B cell (primary cell): Measurements from ENCODE around the gene PIK3AP1. TPM values are rescaled to one million over a fixed set of nuclear protein-coding genes. Genes with fewer than 3 reads are reported as not detected.

Experiments
- ATAC-seq: fragments of 200-7000 bp; cut with Tn5 transposase; one replicate; pipeline ENCODE4 v1.10.0; 2021; ENCODE audit warnings: low read depth, mild to moderate bottlenecking, moderate number of reproducible peaks, moderate library complexity
- CTCF ChIA-PET: fragments of 350-600 bp; sonication (Branson Sonifier 250); formaldehyde crosslinking; loops from one replicate; lab custom pipeline; 2021; ENCODE audit warnings: antibody characterized with exemption, inconsistent platforms; lab: Charles Lee
- POLR2A ChIA-PET: fragments of 350-600 bp; sonication (Branson Sonifier 250); formaldehyde crosslinking; loops from one replicate; lab custom pipeline; 2021; ENCODE audit warnings: antibody characterized with exemption; lab: Charles Lee
- DNase-seq: peaks from one replicate; pipeline ENCODE4 v3.0.0; 2013
- H2AFZ ChIP-seq: 2 replicates; pipeline ENCODE4 v1.6.1; 2012; ENCODE audit warnings: mild to moderate bottlenecking, low read depth, low read length; ENCODE audit not compliant: insufficient read depth, poor library complexity, severe bottlenecking
- H3K27ac ChIP-seq, 2 donors: 1 replicate in 1 of 2; 2 replicates in 1 of 2; pipeline ENCODE4 v1.5.1; 2012 to 2013; ENCODE audit warnings: low read length in 2 of 2, mild to moderate bottlenecking in 2 of 2, moderate library complexity in 1 of 2
- H3K27me3 ChIP-seq, 4 experiments: fragments of 200-600 bp in 1 of 4; sonication (generic) in 1 of 4; replicated peaks in 1 of 4; 1 replicate in 2 of 4; 2 replicates in 2 of 4; pipeline versions ENCODE4 v1.6.1 to v1.7.0; 2013 to 2016; ENCODE audit warnings: low read length in 3 of 4, mild to moderate bottlenecking in 2 of 4, mixed read lengths in 1 of 4, moderate library complexity in 1 of 4; ENCODE audit not compliant: insufficient read depth in 4 of 4, control insufficient read depth in 3 of 4; ENCODE audit errors: control extremely low read depth in 1 of 4
- H3K36me3 ChIP-seq, 2 experiments: replicated peaks in 1 of 2; 1 replicate in 1 of 2; 2 replicates in 1 of 2; pipeline versions ENCODE4 v1.6.1 to v1.7.1; 2013; ENCODE audit warnings: low read length in 1 of 2; ENCODE audit not compliant: insufficient read depth in 2 of 2, control insufficient read depth in 1 of 2; ENCODE audit errors: control extremely low read depth in 1 of 2, extremely low read depth in 1 of 2
- H3K4me1 ChIP-seq, 2 donors: fragments of 200-600 bp in 1 of 2; sonication (generic) in 1 of 2; 1 replicate in 1 of 2; 2 replicates in 1 of 2; pipeline versions ENCODE4 v1.5.1 to v1.6.1; 2013 to 2017; ENCODE audit warnings: low read length in 2 of 2; ENCODE audit not compliant: control insufficient read depth in 2 of 2, insufficient read depth in 2 of 2
- H3K4me2 ChIP-seq: replicated peaks from 2 replicates; pipeline ENCODE3; 2012; ENCODE audit warnings: mild to moderate bottlenecking, low read depth, low read length; ENCODE audit not compliant: poor library complexity, severe bottlenecking
- H3K4me3 ChIP-seq, 5 experiments: fragments of 200-600 bp in 1 of 5; sonication (generic) in 1 of 5; 1 replicate in 3 of 5; 2 replicates in 2 of 5; pipeline versions ENCODE4 v1.5.1 to v1.7.0; 2011 to 2016; ENCODE audit warnings: low read length in 4 of 5, mild to moderate bottlenecking in 4 of 5, low read depth in 2 of 5, control low read depth in 1 of 5, moderate library complexity in 1 of 5; ENCODE audit not compliant: insufficient read depth in 1 of 5; ENCODE audit errors: control extremely low read depth in 1 of 5, extremely low read depth in 1 of 5
- H3K79me2 ChIP-seq: fragments of 200-600 bp; sonication (generic); one replicate; pipeline ENCODE4 v1.6.0; 2016; ENCODE audit warnings: low read length; ENCODE audit not compliant: control insufficient read depth, insufficient read depth
- H3K9ac ChIP-seq: fragments of 200-600 bp; sonication (generic); 2 replicates; pipeline ENCODE4 v1.6.1; 2017; ENCODE audit warnings: mild to moderate bottlenecking, low read length, moderate library complexity
- H3K9me3 ChIP-seq, 3 donors: one replicate each; pipeline versions ENCODE4 v1.6.1 to v1.7.1; 2013; ENCODE audit warnings: low read length in 2 of 3; ENCODE audit not compliant: control insufficient read depth in 2 of 3, insufficient read depth in 1 of 3; ENCODE audit errors: control extremely low read depth in 1 of 3
- H4K20me1 ChIP-seq: 2 replicates; pipeline ENCODE4 v1.6.0; 2012; ENCODE audit warnings: mild to moderate bottlenecking, low read length; ENCODE audit not compliant: insufficient read depth, control insufficient read depth, poor library complexity, severe bottlenecking
- H3K27ac Mint-ChIP-seq: one replicate; pipeline ENCODE4 v1.8.0; 2021; ENCODE audit warnings: mixed read lengths
- H3K27me3 Mint-ChIP-seq: one replicate; pipeline ENCODE4 v1.8.0; 2021; ENCODE audit warnings: mixed read lengths
- H3K4me1 Mint-ChIP-seq: one replicate; pipeline ENCODE4 v1.8.0; 2021; ENCODE audit warnings: mixed read lengths
- H3K4me3 Mint-ChIP-seq: one replicate; pipeline ENCODE4 v1.8.0; 2021; ENCODE audit warnings: mixed read lengths
- H3K9me3 Mint-ChIP-seq: one replicate; pipeline ENCODE4 v1.8.0; 2022; ENCODE audit warnings: mixed read lengths; ENCODE audit not compliant: insufficient read depth
- EZH2 ChIP-seq: IDR thresholded peaks from 2 replicates; pipeline ENCODE4 v1.6.1; 2012; ENCODE audit warnings: borderline replicate concordance, low read depth, mild to moderate bottlenecking, moderate library complexity, low read length; ENCODE audit not compliant: insufficient read depth, poor library complexity, severe bottlenecking
- WGBS: methylation state at CpG from one replicate; pipeline ENCODE4 v1.1.5; 2013; ENCODE audit warnings: missing lambda C conversion rate; ENCODE audit not compliant: insufficient coverage; 5-methylcytosine and 5-hydroxymethylcytosine counted together
- intact Hi-C: fragments of 100-400 bp; cut with micrococcal nuclease; formaldehyde crosslinking; loops from one replicate; pipeline ENCODE4 v1.10.0; 2022
- polyA plus RNA-seq: library from polyadenylated mRNA; depleted of rRNA; stranded (reverse); fragments of >200 nt; gene quantifications from 2 replicates; pipeline ENCODE4 v1.2.3, GENCODE V29; 2012
- total RNA-seq, 2 donors: library from RNA; stranded (reverse); fragments of 120-200 nt in 1 of 2; gene quantifications; 1 replicate in 1 of 2; 2 replicates in 1 of 2; pipeline versions ENCODE4 v1.2.3 to v1.2.4, GENCODE V29; 2013 to 2022
- TF ChIP-seq, protein P1 (sequence below): fragments of 200-600 bp; IDR thresholded peaks from one replicate; pipeline ENCODE4 v1.8.0; 2022; ENCODE audit warnings: antibody characterized with exemption, mild to moderate bottlenecking

Gene PIK3AP1
- total and polyA plus RNA-seq, 2 donors (not counting 1 experiment from before 2014, with no cell fraction given), result 125 to 130 TPM

DNA sequence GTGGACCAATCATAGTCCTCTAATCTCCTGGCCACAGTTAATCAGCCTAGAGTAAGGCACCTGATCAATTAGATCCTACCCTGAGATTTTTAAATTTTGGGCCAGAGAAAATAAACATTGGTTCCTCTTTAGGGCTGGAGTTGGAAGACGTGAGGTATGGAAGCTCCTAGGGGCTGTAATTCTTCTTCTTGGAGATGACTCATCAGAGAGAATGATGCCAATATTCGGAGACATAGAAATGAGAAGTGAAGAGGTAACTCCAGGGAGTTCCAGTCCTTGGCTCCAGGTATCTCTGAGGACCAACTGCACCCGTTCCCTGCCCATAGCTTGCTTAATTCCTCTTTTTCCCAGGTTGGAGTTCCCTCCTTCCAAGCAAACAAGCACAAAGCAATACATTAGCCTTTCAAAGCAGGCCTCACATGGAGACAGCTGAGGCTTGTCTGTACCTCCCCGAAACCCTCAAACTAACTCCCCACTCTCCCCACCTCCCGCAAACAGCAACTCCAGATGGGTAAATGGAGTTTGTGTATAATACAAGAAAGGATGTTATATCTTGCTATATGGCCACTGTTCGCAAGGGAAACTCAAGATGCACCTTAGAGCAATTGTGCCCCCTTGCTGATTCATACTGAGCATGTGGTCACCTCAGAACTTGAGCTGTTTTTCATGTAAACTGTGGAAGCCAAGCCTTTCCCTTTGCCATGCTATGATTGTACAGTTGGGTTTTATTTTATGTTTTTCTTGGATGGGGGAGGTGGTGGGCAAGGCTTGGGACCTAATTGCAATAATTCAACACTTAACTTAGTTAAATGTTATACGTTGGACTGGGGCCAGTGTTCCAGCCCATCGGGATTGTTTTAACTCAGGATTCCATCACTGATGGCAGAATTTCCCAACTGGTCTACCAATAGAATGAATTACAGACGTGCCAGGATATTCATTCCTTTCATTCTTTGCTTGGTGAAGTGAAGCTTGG, 29.3 kb downstream of the PIK3AP1 start:
- H3K4me1 ChIP-seq, result peaks cover 86 to 89% of the 10 kb centered on the region in 2 donors
- peaks cover 90% of the 10 kb centered on the region for H3K4me1 Mint-ChIP-seq
- H3K9me3 ChIP-seq, result no peaks in the 10 kb centered on the region
- WGBS, result 90% methylated on average over 4 of the region's 9 CpGs
- H4K20me1 ChIP-seq, result peaks cover 61% of the 10 kb centered on the region
- POLR2A ChIA-PET, result interaction anchor here (1.1 to 1.4 kb wide), 2 partner anchors 13 to 44 kb away, joined by 3 to 4 read pairs; no protein-coding TSS in a partner anchor
- no peaks in the 10 kb centered on the region for H3K9me3 Mint-ChIP-seq
- H3K27ac Mint-ChIP-seq, result peak overlapping the region; percentile 88
- H3K4me2 ChIP-seq, result no peak overlapping the region
- H2AFZ ChIP-seq, result no peak overlapping the region
- H3K27me3 ChIP-seq, result no peaks in the 10 kb centered on the region
- TF ChIP-seq, protein P1, sequence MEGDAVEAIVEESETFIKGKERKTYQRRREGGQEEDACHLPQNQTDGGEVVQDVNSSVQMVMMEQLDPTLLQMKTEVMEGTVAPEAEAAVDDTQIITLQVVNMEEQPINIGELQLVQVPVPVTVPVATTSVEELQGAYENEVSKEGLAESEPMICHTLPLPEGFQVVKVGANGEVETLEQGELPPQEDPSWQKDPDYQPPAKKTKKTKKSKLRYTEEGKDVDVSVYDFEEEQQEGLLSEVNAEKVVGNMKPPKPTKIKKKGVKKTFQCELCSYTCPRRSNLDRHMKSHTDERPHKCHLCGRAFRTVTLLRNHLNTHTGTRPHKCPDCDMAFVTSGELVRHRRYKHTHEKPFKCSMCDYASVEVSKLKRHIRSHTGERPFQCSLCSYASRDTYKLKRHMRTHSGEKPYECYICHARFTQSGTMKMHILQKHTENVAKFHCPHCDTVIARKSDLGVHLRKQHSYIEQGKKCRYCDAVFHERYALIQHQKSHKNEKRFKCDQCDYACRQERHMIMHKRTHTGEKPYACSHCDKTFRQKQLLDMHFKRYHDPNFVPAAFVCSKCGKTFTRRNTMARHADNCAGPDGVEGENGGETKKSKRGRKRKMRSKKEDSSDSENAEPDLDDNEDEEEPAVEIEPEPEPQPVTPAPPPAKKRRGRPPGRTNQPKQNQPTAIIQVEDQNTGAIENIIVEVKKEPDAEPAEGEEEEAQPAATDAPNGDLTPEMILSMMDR, result no peak
- TF ChIP-seq EZH2, result no peak
- peak overlapping the region in 1 of 2 donors; percentile 63 for H3K27ac ChIP-seq
- CTCF ChIA-PET, result interaction anchor here (0.6 to 7.3 kb wide), 9 partner anchors 12 to 78 kb away, joined by 3 to 33 read pairs (median 4); no protein-coding TSS in a partner anchor
- H3K79me2 ChIP-seq, result peaks cover 100% of the 10 kb centered on the region
- DNase-seq (no peak), ATAC-seq (no peak)
- peak overlapping the region; percentile 54 for H3K4me3 Mint-ChIP-seq
- no peak overlapping the region for H3K9ac ChIP-seq
- intact Hi-C loops, result no loop called here
- peaks cover 6 to 36% of the 10 kb centered on the region in 2 experiments for H3K36me3 ChIP-seq
- H3K4me3 ChIP-seq, result no peak overlapping the region
- H3K27me3 Mint-ChIP-seq, result no peaks in the 10 kb centered on the region
